Measurements from ENCODE around the gene PIP5K1A. TPM values are rescaled to one million over a fixed set of nuclear protein-coding genes. Genes with fewer than 3 reads are reported as not detected.

The PIP5K1A gene
- total RNA-seq, 4 donors from 2014 or later: 46.7 to 78.2 (median 59.4) TPM

DNA sequence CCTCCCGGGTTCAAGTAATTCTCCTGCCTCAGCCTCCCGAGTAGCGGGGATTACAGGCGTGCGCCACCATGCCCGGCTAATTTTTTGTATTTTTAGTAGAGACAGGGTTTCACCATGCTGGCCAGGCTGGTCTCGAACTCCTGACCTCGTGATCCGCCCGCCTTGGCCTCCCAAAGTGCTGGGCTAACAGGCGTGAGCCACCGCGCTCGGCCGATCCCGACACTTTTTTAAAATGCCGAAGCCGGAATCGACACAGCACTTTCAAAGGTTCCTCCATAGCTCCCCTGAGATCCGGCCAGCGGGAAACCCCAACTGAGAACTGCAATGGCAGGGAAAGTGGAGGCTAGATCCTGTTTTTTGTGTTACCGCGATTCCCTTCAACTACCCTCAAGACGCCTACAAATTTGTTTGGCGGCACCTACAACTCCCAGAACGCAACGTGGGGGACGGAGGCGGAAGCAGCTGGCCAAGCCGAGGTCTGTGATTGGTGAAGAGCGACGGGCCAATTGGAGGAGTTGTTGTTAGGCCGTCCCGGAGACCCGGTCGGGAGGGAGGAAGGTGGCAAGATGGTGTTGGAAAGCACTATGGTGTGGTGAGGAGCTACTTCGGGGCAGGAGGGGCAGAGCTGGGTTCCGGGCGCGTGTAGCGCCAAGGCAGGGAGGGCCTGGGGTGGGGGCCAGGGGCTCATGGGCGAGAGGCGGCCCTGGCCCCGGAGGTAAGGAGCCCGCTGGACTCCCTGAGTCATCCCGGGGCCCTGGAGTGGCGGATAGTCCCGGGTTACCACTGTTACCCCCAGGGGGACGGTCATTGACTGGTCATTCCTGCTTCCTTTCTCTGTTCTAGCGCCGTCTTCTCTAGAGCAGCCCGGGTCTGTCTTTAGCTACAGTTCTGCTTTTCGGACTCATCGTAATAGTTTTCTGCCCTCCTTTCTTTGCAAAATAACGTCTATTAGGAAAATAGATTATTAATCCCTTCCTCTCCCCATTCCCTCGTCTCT is 56.2 kb downstream of the PIP5K1A start, which contains the start of gene PSMD4:
TSS of gene PSMD4 (plus strand) at position 518 of the 997 bp plus-strand sequence. CDS start at position 567, 49 bp downstream.
- peaks cover 6 to 14% (median 10%) of the 10 kb centered on the region in 4 donors for H3K4me1 ChIP-seq
- peak; percentile 92 to 93 (median 93) for TF ChIP-seq POLR2AphosphoS5 (IDR thresholded peaks at IDR 0.05)
- peak; percentile 86 for TF ChIP-seq POLR2A (IDR thresholded peaks at IDR 0.05)
- TF ChIP-seq CTCF (IDR thresholded peaks at IDR 0.05): peak in 1 of 5 experiments; percentile 17
- TF ChIP-seq EP300 (IDR thresholded peaks at IDR 0.05; ENCODE audit: low read depth): no peak
- 0 to 16% methylated on average over 5 to 56 of the region's 56 CpGs for WGBS, 2 donors (ENCODE audit: low coverage in 1 of 2)
- in situ Hi-C loops (cut with MboI; ENCODE audit: low pct_ligation_motif_present in 1 of 4, low pct_unique_long_range_greater_than_20kb in 1 of 4, low sequenced_read_pairs in 3 of 4): no loop called here
- intact Hi-C loops (cut with DNase I; ENCODE audit: low total_unique reads): loop anchor here (5.0 kb wide), 1 partner anchor 57 kb away; the partner anchor contains the start of gene PIP5K1A
- peak; percentile 95 for DNase-seq
- no peaks in the 10 kb centered on the region for H3K36me3 ChIP-seq
- peak within 1 kb of the TSS; percentile 90 to 92 (median 92) for H3K4me3 ChIP-seq
- H3K27me3 ChIP-seq: no peaks in the 10 kb centered on the region
- no peaks in the 10 kb centered on the region for H3K9me3 ChIP-seq
- H3K27ac ChIP-seq: peak within 1 kb of the TSS; percentile 88 to 90 (median 88)

DNA sequence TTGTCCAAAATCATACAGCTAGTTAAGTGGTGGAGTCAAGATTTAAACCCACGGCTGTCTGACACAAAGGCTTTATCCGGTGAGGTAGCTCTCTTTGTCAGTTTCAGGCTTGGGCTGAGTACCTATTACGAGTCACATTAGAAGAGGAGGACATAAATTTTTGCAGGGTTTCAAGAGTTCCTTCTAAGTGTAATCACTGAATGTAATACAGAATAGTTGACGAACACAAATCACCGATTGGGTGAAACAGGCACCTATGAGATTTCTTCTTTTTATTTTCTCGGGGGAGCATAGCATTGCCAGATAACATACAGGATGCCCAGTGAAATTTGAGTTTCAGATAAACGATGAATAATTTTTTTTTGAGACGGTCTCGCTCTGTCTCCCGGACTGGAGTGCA is 57.0 kb downstream of the PIP5K1A start:
- Histone ChIP-seq H3K27me3 (no peaks in the 10 kb centered on the region), H3K9me3 (no peaks in the 10 kb centered on the region), H3K4me3 (peak overlapping the region; percentile 90 to 92 (median 92)), H3K27ac (peak overlapping the region; percentile 88 to 90 (median 88)), H3K36me3 (no peaks in the 10 kb centered on the region), H3K4me1 (peaks cover 6 to 14% (median 10%) of the 10 kb centered on the region in 4 donors)
- intact Hi-C loops (cut with DNase I; ENCODE audit: low total_unique reads): no loop called here
- TF ChIP-seq POLR2A (IDR thresholded peaks at IDR 0.05) (no peak), EP300 (IDR thresholded peaks at IDR 0.05; ENCODE audit: low read depth) (no peak), CTCF (IDR thresholded peaks at IDR 0.05) (no peak)
- 22 to 43% methylated on average over 7 to 10 of the region's 10 CpGs for WGBS, 2 donors (ENCODE audit: low coverage in 1 of 2)
- in situ Hi-C loops (cut with MboI; ENCODE audit: low pct_ligation_motif_present in 1 of 4, low pct_unique_long_range_greater_than_20kb in 1 of 4, low sequenced_read_pairs in 3 of 4): no loop called here
- no peak for DNase-seq

GRCh38 chr1:151259351-151259750 is 61.0 kb downstream of the PIP5K1A start:
- 98 to 100% methylated on average over 2 of the region's 2 CpGs for WGBS, 2 donors (ENCODE audit: low coverage in 1 of 2)
- Histone ChIP-seq H3K4me1 (peaks cover 6 to 11% (median 10%) of the 10 kb centered on the region in 4 donors), H3K27ac (no peak overlapping the region), H3K9me3 (no peaks in the 10 kb centered on the region), H3K36me3 (peaks cover 0 to 17% (median 6%) of the 10 kb centered on the region in 4 donors), H3K27me3 (no peaks in the 10 kb centered on the region), H3K4me3 (no peak overlapping the region)
- TF ChIP-seq POLR2A (IDR thresholded peaks at IDR 0.05) (no peak), EP300 (IDR thresholded peaks at IDR 0.05; ENCODE audit: low read depth) (no peak), POLR2AphosphoS5 (IDR thresholded peaks at IDR 0.05) (no peak), CTCF (IDR thresholded peaks at IDR 0.05) (no peak)
- no peak for DNase-seq
- in situ Hi-C loops (cut with MboI; ENCODE audit: low pct_ligation_motif_present in 1 of 4, low pct_unique_long_range_greater_than_20kb in 1 of 4, low sequenced_read_pairs in 3 of 4): no loop called here
- intact Hi-C loops (cut with DNase I; ENCODE audit: low total_unique reads): no loop called here

DNA sequence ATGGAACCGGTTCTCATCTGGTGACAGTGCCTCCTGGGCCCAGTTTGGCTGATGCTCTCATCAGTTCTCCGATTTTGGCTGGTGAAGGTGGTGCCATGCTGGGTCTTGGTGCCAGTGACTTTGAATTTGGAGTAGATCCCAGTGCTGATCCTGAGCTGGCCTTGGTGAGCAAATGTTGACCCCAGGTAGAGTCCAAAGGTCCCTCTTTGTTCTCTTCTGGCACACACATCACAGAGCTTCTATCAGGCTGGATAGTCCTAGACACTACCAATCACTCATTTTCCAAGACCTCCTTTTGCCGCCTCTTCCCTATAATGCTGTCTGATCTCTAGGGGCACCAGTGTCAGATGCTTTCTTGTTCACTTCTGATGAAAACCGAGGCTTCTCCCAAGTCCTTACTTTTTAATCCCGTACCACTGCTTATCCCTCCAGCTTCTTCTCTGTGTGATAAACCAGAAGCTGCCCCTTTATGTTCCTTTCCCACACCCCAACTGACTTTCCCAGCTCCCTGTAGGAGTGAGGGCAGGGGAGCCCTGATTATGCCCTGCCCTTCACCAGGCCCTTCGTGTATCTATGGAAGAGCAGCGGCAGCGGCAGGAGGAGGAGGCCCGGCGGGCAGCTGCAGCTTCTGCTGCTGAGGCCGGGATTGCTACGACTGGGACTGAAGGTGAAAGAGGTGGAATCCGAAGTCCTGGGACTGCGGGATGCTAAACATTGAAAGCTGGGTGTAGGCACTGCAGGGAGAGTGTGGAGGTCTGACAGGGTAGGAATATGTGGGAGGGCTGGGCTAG is 67.3 kb downstream of the PIP5K1A start:
- Histone ChIP-seq H3K9me3 (no peaks in the 10 kb centered on the region), H3K4me1 (no peaks in the 10 kb centered on the region), H3K27me3 (no peaks in the 10 kb centered on the region), H3K36me3 (peaks cover 0 to 54% (median 23%) of the 10 kb centered on the region in 4 donors), H3K4me3 (no peak overlapping the region), H3K27ac (no peak overlapping the region)
- WGBS, 2 donors (ENCODE audit: low coverage in 1 of 2): 76 to 85% methylated on average over 6 to 14 of the region's 14 CpGs
- in situ Hi-C loops (cut with MboI; ENCODE audit: low pct_ligation_motif_present in 1 of 4, low pct_unique_long_range_greater_than_20kb in 1 of 4, low sequenced_read_pairs in 3 of 4) (no loop called here), intact Hi-C loops (cut with DNase I; ENCODE audit: low total_unique reads) (no loop called here)
- no peak for TF ChIP-seq POLR2AphosphoS5 (IDR thresholded peaks at IDR 0.05)
- TF ChIP-seq CTCF (IDR thresholded peaks at IDR 0.05): no peak
- no peak for TF ChIP-seq EP300 (IDR thresholded peaks at IDR 0.05; ENCODE audit: low read depth)
- no peak for TF ChIP-seq POLR2A (IDR thresholded peaks at IDR 0.05)
- DNase-seq: no peak
